Lower leg skin (tissue), 4 donors: ENCODE measurements around the gene NTPCR. TPM values are rescaled to one million over a fixed set of nuclear protein-coding genes. Genes with fewer than 3 reads are reported as not detected.

Experiments used
- DNase-seq, 2 donors: peaks; one replicate each; pipeline ENCODE4 v3.0.0-alpha.2; 2019; ENCODE audit warnings: low spot score in 2 of 2
- H3K4me3 ChIP-seq: fragments of 200-600 bp; sonication (generic); 2 replicates; pipeline ENCODE4 v1.5.1; 2017; ENCODE audit warnings: mild to moderate bottlenecking, low read depth; ENCODE audit not compliant: poor library complexity, severe bottlenecking
- POLR2A ChIP-seq, 2 donors: fragments of 450-650 bp; IDR thresholded peaks; one replicate each; pipeline ENCODE4 v1.6.1; 2016 to 2017; ENCODE audit warnings: antibody characterized with exemption in 2 of 2, mild to moderate bottlenecking in 1 of 2, moderate library complexity in 1 of 2
- WGBS, 2 donors: methylation state at CpG; one replicate each; pipeline ENCODE4 v1.1.5; 2018; 5-methylcytosine and 5-hydroxymethylcytosine counted together
- intact Hi-C: fragments of 100-400 bp; cut with DNase I; formaldehyde crosslinking; loops from one replicate; pipeline ENCODE4 v1.15.0; 2023; ENCODE audit warnings: low total_unique reads
- total RNA-seq, 4 donors: library from RNA; depleted of rRNA; stranded (reverse); fragments of >200 nt; gene quantifications; one replicate each; pipeline ENCODE4 v1.1.0, GENCODE V29; 2016
- TF ChIP-seq, protein P1 (sequence below), 3 donors: fragments of 450-650 bp; IDR thresholded peaks; one replicate each; pipeline ENCODE4 v1.5.1; 2016; ENCODE audit warnings: antibody characterized with exemption in 3 of 3, mild to moderate bottlenecking in 3 of 3, moderate library complexity in 2 of 3

NTPCR gene
- total RNA-seq, 4 donors from 2014 or later = 17.8 to 28.5 (median 21.8) TPM

DNA sequence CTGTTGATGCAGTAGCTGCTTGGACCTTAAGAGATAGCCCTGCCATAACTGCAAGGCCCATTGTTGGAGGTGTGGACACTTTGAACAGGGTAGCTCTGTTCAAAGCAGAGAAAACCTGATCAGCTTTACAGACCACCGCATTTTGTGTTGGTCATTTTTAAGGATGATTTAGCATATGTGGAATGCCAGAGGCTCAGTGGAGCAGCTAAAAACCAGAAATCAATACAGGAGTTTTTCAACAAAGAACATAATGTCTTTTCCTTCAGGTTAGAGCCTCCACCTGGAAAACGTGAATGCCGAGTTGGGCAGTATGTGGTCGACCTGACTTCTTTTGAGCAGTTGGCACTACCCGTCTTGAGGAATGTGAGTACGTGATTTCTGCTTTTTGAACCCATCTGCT is 5.7 kb downstream of the NTPCR start:
- WGBS, 2 donors = 95 to 98% methylated on average over 6 of the region's 6 CpGs
- TF ChIP-seq, protein P1, sequence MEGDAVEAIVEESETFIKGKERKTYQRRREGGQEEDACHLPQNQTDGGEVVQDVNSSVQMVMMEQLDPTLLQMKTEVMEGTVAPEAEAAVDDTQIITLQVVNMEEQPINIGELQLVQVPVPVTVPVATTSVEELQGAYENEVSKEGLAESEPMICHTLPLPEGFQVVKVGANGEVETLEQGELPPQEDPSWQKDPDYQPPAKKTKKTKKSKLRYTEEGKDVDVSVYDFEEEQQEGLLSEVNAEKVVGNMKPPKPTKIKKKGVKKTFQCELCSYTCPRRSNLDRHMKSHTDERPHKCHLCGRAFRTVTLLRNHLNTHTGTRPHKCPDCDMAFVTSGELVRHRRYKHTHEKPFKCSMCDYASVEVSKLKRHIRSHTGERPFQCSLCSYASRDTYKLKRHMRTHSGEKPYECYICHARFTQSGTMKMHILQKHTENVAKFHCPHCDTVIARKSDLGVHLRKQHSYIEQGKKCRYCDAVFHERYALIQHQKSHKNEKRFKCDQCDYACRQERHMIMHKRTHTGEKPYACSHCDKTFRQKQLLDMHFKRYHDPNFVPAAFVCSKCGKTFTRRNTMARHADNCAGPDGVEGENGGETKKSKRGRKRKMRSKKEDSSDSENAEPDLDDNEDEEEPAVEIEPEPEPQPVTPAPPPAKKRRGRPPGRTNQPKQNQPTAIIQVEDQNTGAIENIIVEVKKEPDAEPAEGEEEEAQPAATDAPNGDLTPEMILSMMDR (IDR thresholded peaks at IDR 0.05) = no peak
- no peak for TF ChIP-seq POLR2A (IDR thresholded peaks at IDR 0.05)
- no peak for DNase-seq
- intact Hi-C loops = loop anchor here (10.0 kb wide), 1 partner anchor 311 kb away; no protein-coding TSS in a partner anchor
- no peak overlapping the region for H3K4me3 ChIP-seq

GRCh38 chr1:232958067-232958466 is 7.7 kb downstream of the NTPCR start:
- WGBS, 2 donors = 100% methylated on average over 1 of the region's 1 CpG
- TF ChIP-seq, protein P1 (IDR thresholded peaks at IDR 0.05) = no peak
- no peak for TF ChIP-seq POLR2A (IDR thresholded peaks at IDR 0.05)
- intact Hi-C loops = loop anchor here (10.0 kb wide), 1 partner anchor 313 kb away; no protein-coding TSS in a partner anchor
- DNase-seq = no peak
- no peak overlapping the region for H3K4me3 ChIP-seq

DNA sequence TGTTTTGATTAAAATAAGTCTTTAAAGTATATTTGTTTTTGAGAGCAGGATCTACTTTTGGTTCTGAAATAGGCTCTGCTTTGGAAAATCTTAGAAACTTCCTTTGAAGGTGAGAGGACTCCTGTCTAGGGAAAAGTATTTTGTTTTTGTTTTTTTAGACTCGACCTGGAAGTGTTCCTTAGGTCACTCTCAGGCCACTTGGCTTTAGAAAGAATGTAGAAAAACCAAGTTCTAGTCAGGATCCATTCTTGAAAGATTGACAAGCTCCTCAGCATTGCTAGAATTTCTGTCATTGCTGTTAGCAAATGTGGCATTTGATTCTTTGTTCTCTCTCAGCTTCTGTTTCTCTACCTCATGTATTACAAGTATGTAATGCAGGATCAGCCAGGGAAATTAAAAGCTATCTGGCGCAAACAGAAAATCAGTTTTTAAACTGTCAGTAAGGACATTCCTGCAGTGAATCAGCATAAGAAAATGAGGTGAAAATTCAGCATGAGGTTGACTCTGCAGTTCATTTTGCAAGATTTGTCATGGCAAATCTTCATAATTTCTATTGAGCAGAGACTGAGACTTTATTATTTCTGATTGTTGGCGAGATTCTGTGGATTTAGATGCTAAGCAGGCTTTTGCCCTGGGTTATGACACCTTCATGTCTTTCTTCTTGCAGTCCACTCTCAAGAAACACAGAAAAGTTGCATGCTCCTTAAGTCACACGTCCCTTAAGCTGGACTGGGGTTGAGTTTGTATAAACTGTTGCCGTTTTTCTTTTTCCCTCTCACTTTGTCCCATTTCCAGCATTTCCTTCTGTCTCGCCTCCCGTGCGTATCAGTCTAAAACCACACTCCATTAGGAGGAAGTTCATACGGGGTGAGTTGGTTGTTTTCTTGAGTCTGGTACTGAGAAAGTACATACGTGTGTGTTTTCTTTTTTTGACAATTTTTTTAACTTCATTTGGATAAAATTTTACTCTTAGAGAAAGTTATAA is 12.6 kb downstream of the NTPCR start:
- TF ChIP-seq, protein P1 (IDR thresholded peaks at IDR 0.05) = no peak
- no peak for TF ChIP-seq POLR2A (IDR thresholded peaks at IDR 0.05)
- DNase-seq = no peak
- 61 to 71% methylated on average over 10 of the region's 10 CpGs for WGBS, 2 donors
- intact Hi-C loops = no loop called here
- no peak overlapping the region for H3K4me3 ChIP-seq

GRCh38 chr1:232964601-232965000 is 14.2 kb downstream of the NTPCR start:
- no peak for TF ChIP-seq POLR2A (IDR thresholded peaks at IDR 0.05)
- TF ChIP-seq, protein P1 (IDR thresholded peaks at IDR 0.05) = no peak

DNA sequence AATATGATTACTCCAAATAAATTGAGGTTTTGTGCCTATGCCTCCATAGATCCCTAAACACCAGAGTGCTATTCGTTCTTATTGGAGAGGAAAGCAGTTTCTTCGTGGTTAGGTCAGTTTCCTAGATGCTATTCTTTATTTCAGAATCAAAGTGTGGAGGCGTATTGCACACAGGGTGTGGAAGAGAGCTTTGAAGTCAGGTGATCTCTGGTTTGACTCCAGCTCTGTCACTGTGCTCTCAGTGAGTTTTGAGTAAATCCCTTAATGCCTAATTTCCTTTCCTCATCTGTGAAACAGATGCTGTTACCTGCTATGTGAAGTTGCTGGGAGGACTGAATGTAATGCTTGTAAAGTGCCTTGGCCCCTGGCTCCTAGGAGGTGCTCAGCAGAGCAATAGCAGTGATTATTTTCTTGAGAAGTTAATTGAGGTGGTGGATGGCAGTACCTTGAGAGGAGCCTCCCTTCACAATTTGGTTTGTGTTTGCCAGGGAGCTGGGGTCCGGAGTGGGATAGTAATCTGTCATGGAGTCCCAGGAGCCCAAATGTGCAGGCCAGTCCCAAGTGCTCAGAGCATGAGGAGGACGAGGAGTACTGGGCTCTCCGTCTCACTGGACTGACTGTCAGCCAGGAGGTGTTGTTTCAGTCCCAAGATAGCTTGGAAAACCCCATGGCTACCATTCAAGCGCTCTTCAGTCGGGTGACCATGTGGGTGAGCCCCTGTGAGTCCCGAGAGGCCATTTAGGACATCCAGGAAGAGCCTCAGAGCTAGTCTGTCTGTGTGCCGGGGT is 14.9 kb downstream of the NTPCR start:
- intact Hi-C loops = no loop called here
- no peak for DNase-seq
- 85 to 86% methylated on average over 10 of the region's 10 CpGs for WGBS, 2 donors
- H3K4me3 ChIP-seq = no peak overlapping the region
- TF ChIP-seq, protein P1 (IDR thresholded peaks at IDR 0.05) = no peak
- no peak for TF ChIP-seq POLR2A (IDR thresholded peaks at IDR 0.05)

More at GRCh38 chr1:232964601-232965000, 14.2 kb downstream of the NTPCR start:
- DNase-seq = no peak
- H3K4me3 ChIP-seq = no peak overlapping the region
- WGBS, 2 donors = 94 to 95% methylated on average over 4 of the region's 4 CpGs
- intact Hi-C loops = no loop called here
